GM21737 (cell line): ENCODE measurements around the gene TM9SF1.
A peak's percentile ranks its signal among the peaks of the same experiment; 100 is the strongest.

ENCODE experiments used
- ATAC-seq: cut with Tn5 transposase; IDR thresholded peaks from one replicate; pipeline ENCODE4 v1.9.1; 2021; ENCODE audit warnings: mild to moderate bottlenecking, moderate library complexity; ENCODE audit not compliant: unreplicated experiment

TM9SF1 gene

DNA sequence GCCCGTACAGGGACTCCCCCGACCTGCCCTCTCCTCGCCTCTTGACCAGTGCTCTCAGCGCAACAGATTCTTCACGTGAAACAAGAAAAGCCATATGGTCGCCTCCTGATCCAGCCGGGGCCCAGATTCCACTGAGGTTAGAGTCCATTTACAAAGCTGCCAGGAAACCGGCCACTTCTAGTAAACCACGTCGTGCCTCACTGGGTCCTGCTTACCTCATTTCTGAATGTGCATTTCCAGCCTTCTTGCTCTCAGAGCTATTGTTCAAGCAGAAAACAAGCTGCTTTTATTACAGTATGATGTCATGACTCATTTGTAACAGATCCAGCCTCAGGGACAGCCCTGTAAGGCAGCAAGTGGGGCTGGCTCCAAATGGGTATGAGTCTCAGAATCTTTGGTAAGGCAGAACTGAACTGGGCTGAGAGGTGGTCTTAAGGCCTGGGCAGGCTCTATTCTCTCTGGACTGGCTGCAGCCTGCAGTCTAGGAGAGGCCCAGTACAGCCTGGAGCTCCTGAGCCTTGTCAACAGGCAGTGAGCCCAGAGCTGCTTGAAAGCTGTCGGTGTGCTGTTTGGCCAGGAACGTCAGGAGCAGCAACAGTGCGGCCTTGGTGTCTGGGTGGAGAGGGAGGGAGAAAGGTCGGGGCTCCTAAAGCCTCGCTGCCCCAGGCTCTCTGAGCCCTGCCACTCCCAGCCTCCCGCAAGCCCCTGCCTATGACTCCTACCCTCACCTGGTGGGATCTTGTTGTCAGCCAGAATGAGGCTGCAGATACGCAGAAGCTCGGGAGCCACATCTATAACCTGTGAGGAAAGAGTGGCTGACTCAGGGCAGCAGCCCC, 15.1 kb downstream of the TM9SF1 start:
- ATAC-seq, result no peak

- no peak for ATAC-seq
Measured at GRCh38 chr14:24179294-24179960, 15.8 kb downstream of the TM9SF1 start.

- ATAC-seq, result no peak
Measured at GRCh38 chr14:24178399-24179178, 16.7 kb downstream of the TM9SF1 start.

- ATAC-seq, result no peak
Measured at GRCh38 chr14:24177891-24178290, 17.4 kb downstream of the TM9SF1 start.

- ATAC-seq, result no peak
Measured at GRCh38 chr14:24177041-24177825, 18.0 kb downstream of the TM9SF1 start.

DNA sequence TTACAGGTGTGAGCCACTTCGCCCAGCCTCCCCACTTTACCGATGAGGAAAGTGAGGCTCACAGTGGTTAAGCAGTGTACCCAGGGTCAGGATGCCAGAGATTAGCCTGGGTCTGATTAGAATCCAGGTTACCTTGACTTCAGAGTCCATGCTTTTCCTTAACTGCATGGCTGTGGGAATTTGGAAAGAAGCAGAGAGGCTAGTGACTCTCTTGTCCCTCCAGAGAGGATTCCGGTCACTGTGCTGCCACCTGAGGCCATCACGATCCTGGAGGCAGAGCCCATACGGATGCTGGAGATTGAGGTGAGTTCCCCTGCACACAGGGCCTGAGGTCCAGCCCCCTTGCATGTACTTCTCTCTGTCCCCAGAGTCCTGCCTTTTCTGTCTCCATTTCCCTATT, 18.6 kb downstream of the TM9SF1 start:
- ATAC-seq, result no peak

- ATAC-seq, result no peak
Measured at GRCh38 chr14:24172871-24173281, 22.4 kb downstream of the TM9SF1 start.

DNA sequence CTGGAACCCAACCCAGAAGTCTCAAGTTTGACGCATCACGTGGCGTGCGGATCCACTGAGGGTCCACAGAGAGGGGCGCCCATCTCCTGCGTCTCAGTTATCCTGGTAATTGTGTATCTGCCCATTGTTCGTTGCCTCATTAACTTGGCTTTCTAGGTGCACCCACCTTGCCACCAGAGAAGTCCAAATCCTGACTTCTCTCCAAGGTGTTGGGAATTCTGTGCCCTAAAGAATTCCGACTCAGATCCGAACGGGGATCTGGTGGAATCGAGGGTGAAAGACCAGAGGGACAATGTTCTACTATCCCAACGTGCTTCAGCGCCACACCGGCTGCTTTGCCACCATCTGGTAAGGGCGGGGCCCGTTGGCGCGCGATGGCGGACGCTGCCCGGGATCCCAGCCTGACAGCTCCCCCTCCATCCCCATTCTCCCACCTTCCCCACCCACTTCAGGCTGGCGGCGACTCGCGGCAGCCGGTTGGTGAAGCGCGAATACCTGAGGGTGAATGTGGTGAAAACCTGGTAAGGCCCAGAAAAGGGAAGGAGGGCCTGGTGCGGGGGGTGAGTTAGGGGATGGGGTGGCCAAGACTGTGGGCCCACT, 22.9 kb downstream of the TM9SF1 start:
- no peak for ATAC-seq

DNA sequence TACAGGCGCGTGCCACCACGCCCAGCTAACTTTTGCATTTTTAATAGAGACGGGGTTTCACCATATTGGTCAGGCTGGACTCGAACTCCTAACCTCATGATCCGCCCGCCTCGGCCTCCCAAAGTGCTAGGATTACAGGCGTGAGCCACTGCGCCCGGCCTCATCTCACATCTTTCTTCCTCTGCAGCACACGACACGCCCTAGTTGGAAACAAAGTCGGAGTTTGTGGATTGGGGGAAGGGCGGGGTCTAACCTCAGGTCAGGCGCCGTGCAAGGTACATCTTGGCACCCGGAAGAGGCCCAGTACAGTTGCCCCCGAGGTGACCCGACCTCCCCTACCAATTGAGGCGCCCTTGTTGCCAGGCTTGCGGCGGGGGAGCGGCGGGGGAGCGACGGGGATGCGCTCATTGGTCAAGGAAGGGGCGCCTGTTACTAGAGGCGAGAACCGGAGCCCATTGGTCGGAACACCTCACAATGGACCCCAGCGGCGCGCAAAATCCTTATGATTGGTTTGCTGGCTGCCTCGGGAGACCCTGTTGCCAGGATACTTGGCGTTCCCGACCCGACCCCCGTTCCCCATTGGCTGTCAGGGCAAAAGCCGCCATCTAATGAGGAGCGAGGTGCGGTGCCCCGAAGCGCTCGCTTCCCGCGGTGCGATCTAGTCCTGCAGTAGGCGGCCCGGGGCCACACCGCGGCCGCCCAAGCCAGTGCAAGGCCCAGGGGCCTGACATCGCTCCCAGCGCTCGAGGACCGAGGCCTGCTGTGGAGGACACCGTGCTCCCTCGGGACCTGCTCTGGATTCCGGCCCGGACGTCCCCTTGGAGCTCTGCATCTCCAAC, 23.6 kb downstream of the TM9SF1 start, which contains the start of gene REC8:
Gene REC8 (plus strand): TSS at position 659 of the 839 bp plus-strand sequence. CDS start 473 bp downstream, outside the sequence.
- ATAC-seq, result peak; percentile 81

DNA sequence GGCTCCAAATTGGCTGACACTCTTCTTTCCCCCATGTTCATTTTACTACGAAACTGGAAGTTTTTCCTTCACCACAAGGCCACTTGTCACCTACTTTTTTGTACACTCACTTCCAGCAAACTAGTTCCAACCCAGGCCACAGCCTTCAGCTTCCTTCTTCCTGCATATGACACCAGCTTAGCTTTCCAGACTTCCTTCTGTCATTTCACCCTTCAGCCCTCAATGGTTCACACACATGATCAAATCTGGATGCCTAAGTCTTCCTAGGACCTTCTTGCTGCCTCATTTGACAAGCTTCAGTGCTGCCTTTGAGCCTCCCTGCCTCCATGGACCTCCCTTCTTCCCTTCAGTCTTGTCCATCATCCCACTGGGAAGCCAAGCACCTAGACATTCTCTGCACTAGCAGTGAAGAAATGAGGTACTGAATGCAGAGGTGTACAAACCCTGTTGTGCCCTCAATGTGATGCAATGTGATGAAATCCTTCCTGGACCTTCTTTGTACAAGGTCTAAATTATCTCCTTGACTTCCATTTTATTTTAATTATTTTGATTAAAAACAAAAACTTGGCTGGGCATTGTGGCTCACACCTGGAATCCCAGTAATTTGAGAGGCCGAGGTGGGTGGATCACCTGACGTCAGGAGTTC, 27.6 kb downstream of the TM9SF1 start:
- no peak for ATAC-seq

DNA sequence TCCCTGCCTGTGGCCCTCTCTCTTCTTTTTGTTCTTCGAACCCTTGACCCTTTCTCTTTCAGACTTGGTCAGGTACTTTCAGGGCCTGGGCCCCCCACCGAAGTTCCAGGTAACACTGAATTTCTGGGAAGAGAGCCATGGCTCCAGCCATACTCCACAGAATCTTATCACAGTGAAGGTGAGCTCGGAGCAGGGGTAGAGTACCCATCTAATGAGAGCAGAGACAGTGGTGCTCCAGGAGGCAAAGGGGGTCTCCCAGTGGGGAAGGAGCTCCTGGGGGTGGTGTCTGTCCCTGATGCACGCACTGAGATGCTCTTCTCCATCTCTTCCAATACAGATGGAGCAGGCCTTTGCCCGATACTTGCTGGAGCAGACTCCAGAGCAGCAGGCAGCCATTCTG, 29.5 kb downstream of the TM9SF1 start:
- ATAC-seq, result no peak

- ATAC-seq, result no peak
Measured at GRCh38 chr14:24164518-24164991, 30.7 kb downstream of the TM9SF1 start.

DNA sequence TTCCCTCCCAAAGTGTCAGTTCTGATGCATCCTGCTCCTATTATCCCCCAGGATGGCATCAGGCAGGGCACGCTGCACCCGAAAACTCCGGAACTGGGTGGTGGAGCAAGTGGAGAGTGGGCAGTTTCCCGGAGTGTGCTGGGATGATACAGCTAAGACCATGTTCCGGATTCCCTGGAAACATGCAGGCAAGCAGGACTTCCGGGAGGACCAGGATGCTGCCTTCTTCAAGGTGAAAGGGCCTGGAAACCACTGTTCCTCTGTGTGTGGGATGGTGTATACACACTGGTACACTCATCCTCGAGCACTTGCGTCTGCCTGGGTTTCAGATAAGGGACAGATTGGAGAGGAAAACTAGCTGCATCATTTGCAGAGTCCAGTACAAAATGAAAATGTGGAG, 33.1 kb downstream of the TM9SF1 start:
- no peak for ATAC-seq

DNA sequence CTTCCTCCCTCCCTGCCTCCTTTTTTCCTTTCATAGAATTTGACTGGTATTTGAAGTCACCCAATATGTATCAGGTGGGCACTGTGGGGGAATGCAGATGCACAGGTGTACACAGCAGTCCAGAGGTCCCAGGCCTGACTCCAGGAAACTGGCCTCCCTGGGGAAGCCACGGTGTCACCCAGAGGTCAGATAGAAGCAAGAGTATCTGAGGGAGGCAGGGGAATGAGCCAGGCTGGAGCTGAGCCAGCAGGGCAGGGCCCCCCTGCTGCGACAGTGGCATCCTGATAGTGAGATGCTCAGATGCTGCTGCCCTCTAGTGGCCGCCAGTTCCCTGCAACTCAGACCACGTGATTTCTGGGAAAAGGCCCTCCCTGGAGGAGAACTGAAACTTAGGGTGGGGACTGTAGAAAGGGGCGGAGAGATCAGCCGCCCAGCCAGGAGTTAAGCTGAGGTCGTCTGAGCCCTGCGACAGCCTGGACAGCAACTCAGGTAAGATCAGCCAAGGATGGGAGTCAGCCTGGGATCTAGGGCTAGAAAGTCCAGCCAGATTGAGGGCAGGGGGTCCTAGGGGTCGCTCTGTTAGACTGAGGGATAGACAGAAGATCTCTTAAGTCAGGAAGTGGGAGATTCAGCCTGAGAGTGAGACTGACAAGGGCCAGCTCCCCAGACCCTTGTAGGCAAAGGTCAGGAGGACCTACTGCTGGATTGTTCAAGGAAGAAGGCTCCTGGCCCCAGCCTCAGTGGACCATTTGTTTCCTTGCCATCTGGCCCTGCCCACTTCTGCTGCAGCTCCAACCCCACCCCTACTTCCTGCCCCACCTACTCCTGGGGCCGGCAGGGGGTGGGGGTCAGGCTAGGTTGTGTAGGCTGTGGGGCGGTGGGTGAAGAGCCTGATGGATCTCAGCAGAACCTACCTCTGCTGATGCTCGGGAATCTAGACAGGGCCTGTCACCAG, 34.1 kb downstream of the TM9SF1 start, which contains the start of gene IRF9:
Gene IRF9 (plus strand): TSS at position 416 of the 955 bp plus-strand sequence. CDS start 880 bp downstream, outside the sequence.
- ATAC-seq, result peak; percentile 72

GRCh38 chr14:24160499-24160849, 34.8 kb downstream of the TM9SF1 start:
- peak; percentile 7 for ATAC-seq

GRCh38 chr14:24159777-24160498, 35.3 kb downstream of the TM9SF1 start:
- ATAC-seq, result no peak

GRCh38 chr14:24157331-24157730, 37.9 kb downstream of the TM9SF1 start:
- ATAC-seq, result no peak
